ENCODE measurements around the gene HEBP1.

DNA sequence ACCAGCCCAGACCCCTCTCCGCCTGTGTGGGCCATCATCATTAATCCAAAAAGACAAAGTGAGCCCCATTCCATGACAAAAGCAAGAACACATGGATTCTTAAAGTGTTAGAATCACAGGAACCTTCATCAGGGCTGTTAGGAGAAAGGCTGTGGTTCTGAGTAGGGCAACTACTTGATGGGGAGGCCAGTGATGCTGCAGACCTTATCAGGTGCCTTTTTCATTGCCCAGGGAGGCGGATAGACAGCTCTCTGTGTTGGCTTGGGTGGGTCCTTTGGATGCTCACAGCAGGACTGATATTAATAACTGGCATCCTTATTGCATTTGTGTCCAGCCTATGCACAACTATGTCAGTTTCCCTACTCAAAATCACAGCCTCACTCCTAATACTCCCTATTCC lies 2.3 kb downstream of the HEBP1 start:
- TF ChIP-seq, protein P1, sequence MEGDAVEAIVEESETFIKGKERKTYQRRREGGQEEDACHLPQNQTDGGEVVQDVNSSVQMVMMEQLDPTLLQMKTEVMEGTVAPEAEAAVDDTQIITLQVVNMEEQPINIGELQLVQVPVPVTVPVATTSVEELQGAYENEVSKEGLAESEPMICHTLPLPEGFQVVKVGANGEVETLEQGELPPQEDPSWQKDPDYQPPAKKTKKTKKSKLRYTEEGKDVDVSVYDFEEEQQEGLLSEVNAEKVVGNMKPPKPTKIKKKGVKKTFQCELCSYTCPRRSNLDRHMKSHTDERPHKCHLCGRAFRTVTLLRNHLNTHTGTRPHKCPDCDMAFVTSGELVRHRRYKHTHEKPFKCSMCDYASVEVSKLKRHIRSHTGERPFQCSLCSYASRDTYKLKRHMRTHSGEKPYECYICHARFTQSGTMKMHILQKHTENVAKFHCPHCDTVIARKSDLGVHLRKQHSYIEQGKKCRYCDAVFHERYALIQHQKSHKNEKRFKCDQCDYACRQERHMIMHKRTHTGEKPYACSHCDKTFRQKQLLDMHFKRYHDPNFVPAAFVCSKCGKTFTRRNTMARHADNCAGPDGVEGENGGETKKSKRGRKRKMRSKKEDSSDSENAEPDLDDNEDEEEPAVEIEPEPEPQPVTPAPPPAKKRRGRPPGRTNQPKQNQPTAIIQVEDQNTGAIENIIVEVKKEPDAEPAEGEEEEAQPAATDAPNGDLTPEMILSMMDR (IDR thresholded peaks at IDR 0.05) = no peak
- no peak for TF ChIP-seq EZH2 (IDR thresholded peaks at IDR 0.05)
